Smooth muscle cell (in vitro differentiated cells): Measurements from ENCODE around the gene EDN2. TPM values are rescaled to one million over a fixed set of nuclear protein-coding genes. Genes with fewer than 3 reads are reported as not detected.

Experiments used
- polyA plus RNA-seq: library from polyadenylated mRNA; unstranded; fragments of >200 nt; fragmentation: Nextera tagmentation; extraction: Ambion mirVana; gene quantifications from 2 replicates; pipeline ENCODE4 v1.2.1, GENCODE V29; 2016
- small RNA-seq: library from RNA; depleted of rRNA; stranded (forward); fragments of <200 nt; gene quantifications from one replicate; pipeline ENCODE3, GENCODE V24; 2014
- total RNA-seq: library from RNA; depleted of rRNA; stranded (reverse); fragments of >200 nt; gene quantifications from 2 replicates; pipeline ENCODE4 v1.2.3, GENCODE V29; 2014

EDN2 gene
- total and polyA plus RNA-seq, 2 experiments from 2014 or later: not detected

Small RNAs within 50 kb of the gene (small RNA-seq; reads per million reads assigned to genes)
- gene RNA5SP45: not detected

Other genes with a start within 250 kb of the EDN2 start
- 33.0 and 46.4 TPM in 2 replicates for gene SCMH1, start 242.4 kb downstream of the EDN2 start, total RNA-seq
- 24.0 and 26.2 TPM in 2 replicates for gene SCMH1, start 242.4 kb downstream of the EDN2 start, polyA plus RNA-seq
- 0.85 and 0.99 TPM in 2 replicates for gene FOXO6, start 123.2 kb downstream of the EDN2 start, total RNA-seq
- gene FOXO6, start 123.2 kb downstream of the EDN2 start, polyA plus RNA-seq: 1.7 and 2.3 TPM in 2 replicates